Left lung (tissue), 10 donors: ENCODE results near the gene PRKN. TPM values are rescaled to one million over a fixed set of nuclear protein-coding genes. Genes with fewer than 3 reads are reported as not detected.

Experiments
- ATAC-seq: fragments of 200-7000 bp; cut with Tn5 transposase; one replicate; pipeline ENCODE4 v1.9.1; 2020; ENCODE audit warnings: moderate library complexity
- DNase-seq, 4 donors: peaks; one replicate each; pipeline ENCODE4 v3.0.0-alpha.2; 2013 to 2020
- H3K27ac ChIP-seq, 2 donors: fragments of 200-600 bp; sonication (generic) in 1 of 2; one replicate each; pipeline versions ENCODE4 v1.5.0 to v1.8.0; 2020 to 2021
- H3K27me3 ChIP-seq, 2 donors: fragments of 200-600 bp; sonication (generic) in 1 of 2; one replicate each; pipeline versions ENCODE4 v1.5.0 to v1.8.0; 2020 to 2021
- H3K36me3 ChIP-seq, 2 donors: fragments of 200-600 bp; sonication (generic) in 1 of 2; one replicate each; pipeline versions ENCODE4 v1.5.0 to v1.8.0; 2020 to 2021
- H3K4me1 ChIP-seq, 2 donors: fragments of 200-600 bp; one replicate each; pipeline ENCODE4 v1.8.0; 2021
- H3K4me3 ChIP-seq, 2 donors: fragments of 200-600 bp; sonication (generic) in 1 of 2; one replicate each; pipeline versions ENCODE4 v1.5.0 to v1.8.0; 2020 to 2021; ENCODE audit warnings: mild to moderate bottlenecking in 1 of 2
- H3K9me3 ChIP-seq, 2 donors: fragments of 200-600 bp; sonication (generic) in 1 of 2; one replicate each; pipeline versions ENCODE4 v1.5.0 to v1.8.0; 2020 to 2021
- intact Hi-C, 2 donors: fragments of 100-400 bp; cut with DNase I; formaldehyde crosslinking; loops; one replicate each; pipeline versions ENCODE4 v1.11.2 to v1.14.2; 2022
- polyA plus RNA-seq, 6 donors: library from polyadenylated mRNA; unstranded; fragments of 120-200 nt; gene quantifications; one replicate each; pipeline ENCODE4 v1.2.1, GENCODE V29; 2013; ENCODE audit not compliant: insufficient read length in 6 of 6
- total RNA-seq, 2 donors: library from RNA; stranded (reverse); fragmentation: NEBNext Ultra II Directional; extraction: Animal tissue kit (Norgen Biotek cat#: 25700); gene quantifications; one replicate each; pipeline ENCODE4 v1.2.1, GENCODE V29; 2021
- TF ChIP-seq, protein P1 (sequence below), 2 donors: fragments of 200-600 bp; sonication (generic) in 1 of 2; IDR thresholded peaks; one replicate each; pipeline versions ENCODE4 v1.5.0 to v1.8.0; 2021; ENCODE audit warnings: antibody characterized with exemption in 2 of 2
- donor health status: DM: no; HTN: yes; CAD: no.
- donor health status: DM: no; HTN: no; CAD: no.

Gene PRKN
- total and polyA plus RNA-seq, 8 donors = 1.9 to 4.3 (median 2.5) TPM

DNA sequence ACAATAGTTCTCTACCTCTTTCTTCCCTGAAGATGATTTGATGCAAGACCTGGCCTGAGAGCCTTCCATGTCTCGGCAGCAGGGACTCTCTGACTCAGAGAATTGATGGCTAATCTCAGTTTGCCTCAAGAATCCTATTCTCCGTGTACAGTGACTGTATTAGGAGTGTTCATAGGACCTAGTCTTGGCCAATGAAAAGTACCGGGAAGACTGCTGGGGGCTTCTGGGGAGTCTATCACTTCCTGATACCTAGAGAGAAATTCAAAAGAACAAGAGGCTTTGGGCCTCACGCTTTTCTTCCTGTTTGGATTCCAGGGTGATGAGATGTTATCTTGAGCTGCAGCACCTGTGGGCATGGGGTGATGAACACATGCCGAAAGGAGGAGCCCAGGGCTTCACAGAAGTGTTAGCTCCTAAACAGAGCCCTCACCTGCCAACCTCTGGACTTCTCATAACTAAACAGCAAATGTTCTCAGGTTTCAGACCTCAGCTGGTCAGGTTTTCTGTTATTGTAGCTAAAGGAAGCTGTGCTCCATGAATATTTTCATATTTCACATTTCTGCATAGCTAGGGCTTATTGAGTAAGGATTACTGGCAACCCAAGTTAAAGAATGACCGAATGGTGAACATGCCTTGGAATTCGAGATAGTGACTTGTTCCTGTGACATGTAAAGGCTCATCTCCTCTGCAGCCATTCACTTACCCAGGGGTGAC, 1130.6 kb downstream of the PRKN start:
- intact Hi-C loops = no loop called here
- TF ChIP-seq, protein P1, sequence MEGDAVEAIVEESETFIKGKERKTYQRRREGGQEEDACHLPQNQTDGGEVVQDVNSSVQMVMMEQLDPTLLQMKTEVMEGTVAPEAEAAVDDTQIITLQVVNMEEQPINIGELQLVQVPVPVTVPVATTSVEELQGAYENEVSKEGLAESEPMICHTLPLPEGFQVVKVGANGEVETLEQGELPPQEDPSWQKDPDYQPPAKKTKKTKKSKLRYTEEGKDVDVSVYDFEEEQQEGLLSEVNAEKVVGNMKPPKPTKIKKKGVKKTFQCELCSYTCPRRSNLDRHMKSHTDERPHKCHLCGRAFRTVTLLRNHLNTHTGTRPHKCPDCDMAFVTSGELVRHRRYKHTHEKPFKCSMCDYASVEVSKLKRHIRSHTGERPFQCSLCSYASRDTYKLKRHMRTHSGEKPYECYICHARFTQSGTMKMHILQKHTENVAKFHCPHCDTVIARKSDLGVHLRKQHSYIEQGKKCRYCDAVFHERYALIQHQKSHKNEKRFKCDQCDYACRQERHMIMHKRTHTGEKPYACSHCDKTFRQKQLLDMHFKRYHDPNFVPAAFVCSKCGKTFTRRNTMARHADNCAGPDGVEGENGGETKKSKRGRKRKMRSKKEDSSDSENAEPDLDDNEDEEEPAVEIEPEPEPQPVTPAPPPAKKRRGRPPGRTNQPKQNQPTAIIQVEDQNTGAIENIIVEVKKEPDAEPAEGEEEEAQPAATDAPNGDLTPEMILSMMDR (IDR thresholded peaks at IDR 0.05) = no peak
- H3K27ac ChIP-seq = no peak overlapping the region
- H3K4me1 ChIP-seq = no peaks in the 10 kb centered on the region
- H3K27me3 ChIP-seq = no peaks in the 10 kb centered on the region
- peaks cover 0 to 3% of the 10 kb centered on the region in 2 donors for H3K9me3 ChIP-seq
- no peaks in the 10 kb centered on the region for H3K36me3 ChIP-seq
- no peak for DNase-seq
- H3K4me3 ChIP-seq = no peak overlapping the region
- ATAC-seq = no peak

DNA sequence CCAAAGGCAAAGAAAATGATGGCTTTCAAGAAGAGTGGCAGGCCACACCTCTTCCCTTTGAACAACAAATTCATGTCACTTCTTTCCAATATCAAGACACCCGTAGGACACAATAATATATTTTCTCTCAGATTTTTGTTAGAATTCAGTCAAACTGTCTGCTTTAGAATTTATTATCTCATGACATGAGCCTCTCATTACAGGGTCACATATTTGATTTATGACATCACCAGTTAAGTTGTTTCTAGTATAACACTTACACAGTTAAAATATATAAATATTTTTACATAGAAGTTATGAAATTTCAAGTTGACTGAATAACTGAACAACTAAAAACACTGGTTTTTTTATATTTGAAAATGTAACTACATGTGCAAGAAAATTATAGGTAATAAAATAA, 1133.2 kb downstream of the PRKN start:
- H3K4me3 ChIP-seq = no peak overlapping the region
- H3K36me3 ChIP-seq = no peaks in the 10 kb centered on the region
- DNase-seq (no peak), ATAC-seq (no peak)
- H3K9me3 ChIP-seq = peaks cover 0 to 3% of the 10 kb centered on the region in 2 donors
- no peaks in the 10 kb centered on the region for H3K27me3 ChIP-seq
- TF ChIP-seq, protein P1 (IDR thresholded peaks at IDR 0.05) = no peak
- intact Hi-C loops = no loop called here
- no peaks in the 10 kb centered on the region for H3K4me1 ChIP-seq
- H3K27ac ChIP-seq = no peak overlapping the region

DNA sequence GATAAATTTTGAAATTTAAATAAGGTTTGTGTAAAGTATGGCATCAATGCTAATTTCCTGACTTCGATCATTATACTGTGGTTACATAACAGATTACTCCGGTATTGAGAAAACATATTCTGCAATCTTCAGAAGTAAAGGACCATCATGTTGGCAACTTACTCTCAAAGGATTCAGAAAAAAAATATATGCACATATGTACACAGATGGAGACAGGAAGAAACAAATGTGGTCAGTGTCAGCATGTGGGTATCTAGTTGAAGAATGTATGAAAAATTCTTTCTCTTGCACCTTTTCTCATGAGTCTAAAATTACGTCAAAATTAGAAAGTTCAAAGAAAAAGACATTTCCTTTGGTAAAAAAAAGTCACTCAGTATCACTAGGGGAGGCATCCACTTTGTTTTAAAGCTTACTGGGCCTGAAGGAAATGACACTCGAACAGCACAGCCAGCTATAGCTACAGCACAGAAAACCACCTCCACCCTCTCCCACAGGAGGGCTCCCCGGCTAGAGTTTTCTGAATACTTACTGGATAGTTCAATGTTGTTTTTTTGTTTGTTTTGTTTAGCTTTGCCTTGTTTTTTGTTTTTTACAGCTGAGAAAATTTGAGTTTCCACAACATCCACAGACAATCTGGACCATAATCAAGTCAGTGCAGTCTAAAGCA, 1136.5 kb downstream of the PRKN start:
- intact Hi-C loops = no loop called here
- ATAC-seq (no peak), DNase-seq (no peak)
- no peak overlapping the region for H3K27ac ChIP-seq
- H3K9me3 ChIP-seq = peaks cover 0 to 3% of the 10 kb centered on the region in 2 donors
- H3K36me3 ChIP-seq = no peaks in the 10 kb centered on the region
- TF ChIP-seq, protein P1 (IDR thresholded peaks at IDR 0.05) = no peak
- H3K4me3 ChIP-seq = no peak overlapping the region
- no peaks in the 10 kb centered on the region for H3K4me1 ChIP-seq
- H3K27me3 ChIP-seq = no peaks in the 10 kb centered on the region

DNA sequence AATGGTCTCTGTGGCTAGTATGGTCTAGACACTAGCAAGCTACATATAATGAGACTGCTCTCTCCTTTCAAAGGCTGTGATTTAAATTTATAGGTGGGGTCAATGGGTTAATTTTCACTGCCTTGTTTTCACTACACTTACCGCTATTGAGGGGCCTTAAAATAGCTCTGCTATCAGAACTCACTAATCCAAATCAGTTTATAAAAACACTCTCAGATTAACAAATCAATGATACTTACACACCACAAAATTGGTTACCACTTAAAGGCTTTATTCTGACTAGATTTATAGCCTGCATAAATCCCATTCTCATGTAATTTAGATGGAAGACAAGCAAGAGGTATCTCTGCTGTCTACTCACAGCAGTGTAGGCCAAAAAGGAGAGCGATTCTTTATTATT, 1140.7 kb downstream of the PRKN start:
- Histone ChIP-seq H3K27me3 (no peaks in the 10 kb centered on the region), H3K9me3 (no peaks in the 10 kb centered on the region), H3K36me3 (no peaks in the 10 kb centered on the region), H3K4me3 (no peak overlapping the region), H3K4me1 (no peaks in the 10 kb centered on the region), H3K27ac (no peak overlapping the region)
- intact Hi-C loops = no loop called here
- TF ChIP-seq, protein P1 (IDR thresholded peaks at IDR 0.05) = no peak
- DNase-seq = no peak
- ATAC-seq = no peak

DNA sequence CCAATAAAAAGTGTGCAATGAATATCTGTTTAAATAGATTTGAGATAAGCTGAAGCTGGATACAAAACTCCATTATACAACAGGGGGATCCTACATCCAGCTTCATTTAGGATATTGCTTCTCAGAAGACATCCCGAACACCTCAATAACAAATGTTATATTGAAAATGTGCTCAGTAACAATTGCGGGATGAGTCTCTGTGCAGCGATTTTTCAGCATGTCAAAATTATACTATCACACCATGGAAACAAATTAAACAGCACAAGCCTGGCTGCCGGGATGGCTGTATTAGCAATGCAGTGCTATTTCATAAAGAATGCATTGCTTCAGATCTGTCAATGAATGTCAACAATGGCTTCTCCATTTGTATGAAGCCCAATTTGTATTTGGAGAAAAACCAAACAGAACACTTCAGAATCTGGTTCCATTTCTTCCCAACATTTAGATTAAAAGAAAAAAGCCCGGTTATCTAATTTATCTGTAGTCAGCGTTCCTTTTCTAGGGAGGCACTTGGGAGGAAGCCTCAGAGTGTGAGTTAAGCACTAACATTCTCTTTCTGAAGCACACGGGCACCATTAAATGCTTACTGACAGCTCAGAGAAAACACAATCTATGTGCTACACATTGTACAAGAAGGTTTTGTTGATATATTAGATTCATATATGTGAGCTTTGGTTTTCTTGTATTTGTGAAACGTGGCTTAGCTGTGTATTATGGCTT, 1142.8 kb downstream of the PRKN start:
- TF ChIP-seq, protein P1 (IDR thresholded peaks at IDR 0.05) = no peak
- Histone ChIP-seq H3K27ac (no peak overlapping the region), H3K27me3 (no peaks in the 10 kb centered on the region), H3K36me3 (no peaks in the 10 kb centered on the region), H3K4me1 (no peaks in the 10 kb centered on the region), H3K9me3 (no peaks in the 10 kb centered on the region), H3K4me3 (no peak overlapping the region)
- ATAC-seq = no peak
- DNase-seq = no peak
- intact Hi-C loops = no loop called here
